HepG2 (cell line): Measurements from ENCODE around the gene GCH1. TPM values are rescaled to one million over a fixed set of nuclear protein-coding genes. Genes with fewer than 3 reads are reported as not detected.

Experiments
- HIVEP1 ChIP-seq: sonication (generic); formaldehyde crosslinking; IDR thresholded peaks from 2 replicates; pipeline ENCODE4 v1.4.0; 2020; ENCODE audit warnings: mild to moderate bottlenecking, missing genetic modification reagents
- NKX3-1 ChIP-seq: sonication (generic); formaldehyde crosslinking; IDR thresholded peaks from 2 replicates; pipeline ENCODE4 v1.5.0; 2020; ENCODE audit warnings: missing genetic modification reagents
- RFXAP ChIP-seq: sonication (generic); formaldehyde crosslinking; IDR thresholded peaks from 2 replicates; pipeline ENCODE4 v1.4.0; 2020; ENCODE audit warnings: missing genetic modification reagents, borderline replicate concordance
- TMF1 ChIP-seq: sonication (generic); formaldehyde crosslinking; IDR thresholded peaks from 2 replicates; pipeline ENCODE4 v1.8.1; 2022; ENCODE audit warnings: low read depth, missing genetic modification reagents
- ZNF441 ChIP-seq: sonication (generic); formaldehyde crosslinking; IDR thresholded peaks from 2 replicates; pipeline ENCODE4 v1.7.0; 2021; ENCODE audit warnings: missing genetic modification reagents, borderline replicate concordance
- ZNF792 ChIP-seq: IDR thresholded peaks from 2 replicates; pipeline ENCODE4 v1.6.1; 2016
- polyA plus RNA-seq, 8 experiments: library from polyadenylated mRNA; depleted of rRNA in 3 of 8; stranded (reverse) in 7 of 8; unstranded in 1 of 8; fragments of >200 nt; fragmentation: Illumina TruSeq in 4 of 8; extraction: Trizol in 4 of 8; gene quantifications; 2 replicates each; pipeline versions ENCODE4 v1.2.1 to v1.2.3, GENCODE V29; 2011 to 2016; ENCODE audit warnings: low read depth in 4 of 8, missing spikeins in 1 of 8, mixed read lengths in 1 of 8; ENCODE audit not compliant: insufficient read depth in 1 of 8
- total RNA-seq, 5 experiments: library from RNA; depleted of rRNA; stranded (reverse); fragments of >200 nt; fragmentation: Illumina TruSeq; extraction: Trizol; gene quantifications; 2 replicates each; pipeline ENCODE4 v1.2.3, GENCODE V29; 2016; ENCODE audit warnings: low read depth in 1 of 5
- TF ChIP-seq, protein P1 (sequence below): sonication (generic); formaldehyde crosslinking; IDR thresholded peaks from 2 replicates; pipeline ENCODE4 v1.4.0; 2020; ENCODE audit warnings: missing genetic modification reagents, borderline replicate concordance
- TF ChIP-seq, protein P2 (sequence below): sonication (generic); formaldehyde crosslinking; IDR thresholded peaks from 2 replicates; pipeline ENCODE4 v1.4.0; 2020; ENCODE audit warnings: missing genetic modification reagents, mild to moderate bottlenecking, borderline replicate concordance
- TF ChIP-seq, protein P3 (sequence below): IDR thresholded peaks from 2 replicates; pipeline ENCODE4 v1.6.1; 2012; ENCODE audit warnings: inconsistent platforms
- TF ChIP-seq, protein P4 (sequence below): sonication (generic); formaldehyde crosslinking; IDR thresholded peaks from 2 replicates; pipeline ENCODE4 v1.4.0; 2020; ENCODE audit warnings: missing genetic modification reagents, borderline replicate concordance
- TF ChIP-seq, protein P5 (sequence below): sonication (generic); formaldehyde crosslinking; IDR thresholded peaks from one replicate; pipeline ENCODE4 v1.5.1; 2020; ENCODE audit warnings: mild to moderate bottlenecking, missing genetic modification reagents; ENCODE audit errors: not compliant biosample characterization
- TF ChIP-seq, protein P6 (sequence below): sonication (generic); formaldehyde crosslinking; IDR thresholded peaks from 2 replicates; pipeline ENCODE4 v1.4.0; 2020; ENCODE audit warnings: missing genetic modification reagents

The GCH1 gene
- total and polyA plus RNA-seq, 2 of the 13 experiments (the other 11 are each of a cell fraction or from before 2014, with no cell fraction given), result 15.0 to 25.2 TPM

- TF ChIP-seq, protein P1, sequence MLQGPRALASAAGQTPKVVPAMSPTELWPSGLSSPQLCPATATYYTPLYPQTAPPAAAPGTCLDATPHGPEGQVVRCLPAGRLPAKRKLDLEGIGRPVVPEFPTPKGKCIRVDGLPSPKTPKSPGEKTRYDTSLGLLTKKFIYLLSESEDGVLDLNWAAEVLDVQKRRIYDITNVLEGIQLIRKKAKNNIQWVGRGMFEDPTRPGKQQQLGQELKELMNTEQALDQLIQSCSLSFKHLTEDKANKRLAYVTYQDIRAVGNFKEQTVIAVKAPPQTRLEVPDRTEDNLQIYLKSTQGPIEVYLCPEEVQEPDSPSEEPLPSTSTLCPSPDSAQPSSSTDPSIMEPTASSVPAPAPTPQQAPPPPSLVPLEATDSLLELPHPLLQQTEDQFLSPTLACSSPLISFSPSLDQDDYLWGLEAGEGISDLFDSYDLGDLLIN (CRISPR knock-in tag), result no peak
- TF ChIP-seq TMF1 (CRISPR knock-in tag) (peak; percentile 52; the same call in 1 of the 2 replicates), RFXAP (0 out of 2 replicates have a peak, but pooled peaks have one; percentile 54), ZNF792 (CRISPR knock-in tag) (no peak), ZNF441 (0 out of 2 replicates have a peak, but pooled peaks have one; percentile 7), NKX3-1 (CRISPR knock-in tag) (no peak), HIVEP1 (peak; percentile 45; the same call in 1 of the 2 replicates)
- TF ChIP-seq, protein P2, sequence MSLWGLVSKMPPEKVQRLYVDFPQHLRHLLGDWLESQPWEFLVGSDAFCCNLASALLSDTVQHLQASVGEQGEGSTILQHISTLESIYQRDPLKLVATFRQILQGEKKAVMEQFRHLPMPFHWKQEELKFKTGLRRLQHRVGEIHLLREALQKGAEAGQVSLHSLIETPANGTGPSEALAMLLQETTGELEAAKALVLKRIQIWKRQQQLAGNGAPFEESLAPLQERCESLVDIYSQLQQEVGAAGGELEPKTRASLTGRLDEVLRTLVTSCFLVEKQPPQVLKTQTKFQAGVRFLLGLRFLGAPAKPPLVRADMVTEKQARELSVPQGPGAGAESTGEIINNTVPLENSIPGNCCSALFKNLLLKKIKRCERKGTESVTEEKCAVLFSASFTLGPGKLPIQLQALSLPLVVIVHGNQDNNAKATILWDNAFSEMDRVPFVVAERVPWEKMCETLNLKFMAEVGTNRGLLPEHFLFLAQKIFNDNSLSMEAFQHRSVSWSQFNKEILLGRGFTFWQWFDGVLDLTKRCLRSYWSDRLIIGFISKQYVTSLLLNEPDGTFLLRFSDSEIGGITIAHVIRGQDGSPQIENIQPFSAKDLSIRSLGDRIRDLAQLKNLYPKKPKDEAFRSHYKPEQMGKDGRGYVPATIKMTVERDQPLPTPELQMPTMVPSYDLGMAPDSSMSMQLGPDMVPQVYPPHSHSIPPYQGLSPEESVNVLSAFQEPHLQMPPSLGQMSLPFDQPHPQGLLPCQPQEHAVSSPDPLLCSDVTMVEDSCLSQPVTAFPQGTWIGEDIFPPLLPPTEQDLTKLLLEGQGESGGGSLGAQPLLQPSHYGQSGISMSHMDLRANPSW (CRISPR knock-in tag), result peak; percentile 40; the same call in 1 of the 2 replicates
- TF ChIP-seq, protein P3, sequence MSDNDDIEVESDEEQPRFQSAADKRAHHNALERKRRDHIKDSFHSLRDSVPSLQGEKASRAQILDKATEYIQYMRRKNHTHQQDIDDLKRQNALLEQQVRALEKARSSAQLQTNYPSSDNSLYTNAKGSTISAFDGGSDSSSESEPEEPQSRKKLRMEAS, result peak; percentile 18
- TF ChIP-seq, protein P4, sequence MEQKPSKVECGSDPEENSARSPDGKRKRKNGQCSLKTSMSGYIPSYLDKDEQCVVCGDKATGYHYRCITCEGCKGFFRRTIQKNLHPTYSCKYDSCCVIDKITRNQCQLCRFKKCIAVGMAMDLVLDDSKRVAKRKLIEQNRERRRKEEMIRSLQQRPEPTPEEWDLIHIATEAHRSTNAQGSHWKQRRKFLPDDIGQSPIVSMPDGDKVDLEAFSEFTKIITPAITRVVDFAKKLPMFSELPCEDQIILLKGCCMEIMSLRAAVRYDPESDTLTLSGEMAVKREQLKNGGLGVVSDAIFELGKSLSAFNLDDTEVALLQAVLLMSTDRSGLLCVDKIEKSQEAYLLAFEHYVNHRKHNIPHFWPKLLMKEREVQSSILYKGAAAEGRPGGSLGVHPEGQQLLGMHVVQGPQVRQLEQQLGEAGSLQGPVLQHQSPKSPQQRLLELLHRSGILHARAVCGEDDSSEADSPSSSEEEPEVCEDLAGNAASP (CRISPR knock-in tag), result peak; percentile 11; the same call in 1 of the 2 replicates
- TF ChIP-seq, protein P5, sequence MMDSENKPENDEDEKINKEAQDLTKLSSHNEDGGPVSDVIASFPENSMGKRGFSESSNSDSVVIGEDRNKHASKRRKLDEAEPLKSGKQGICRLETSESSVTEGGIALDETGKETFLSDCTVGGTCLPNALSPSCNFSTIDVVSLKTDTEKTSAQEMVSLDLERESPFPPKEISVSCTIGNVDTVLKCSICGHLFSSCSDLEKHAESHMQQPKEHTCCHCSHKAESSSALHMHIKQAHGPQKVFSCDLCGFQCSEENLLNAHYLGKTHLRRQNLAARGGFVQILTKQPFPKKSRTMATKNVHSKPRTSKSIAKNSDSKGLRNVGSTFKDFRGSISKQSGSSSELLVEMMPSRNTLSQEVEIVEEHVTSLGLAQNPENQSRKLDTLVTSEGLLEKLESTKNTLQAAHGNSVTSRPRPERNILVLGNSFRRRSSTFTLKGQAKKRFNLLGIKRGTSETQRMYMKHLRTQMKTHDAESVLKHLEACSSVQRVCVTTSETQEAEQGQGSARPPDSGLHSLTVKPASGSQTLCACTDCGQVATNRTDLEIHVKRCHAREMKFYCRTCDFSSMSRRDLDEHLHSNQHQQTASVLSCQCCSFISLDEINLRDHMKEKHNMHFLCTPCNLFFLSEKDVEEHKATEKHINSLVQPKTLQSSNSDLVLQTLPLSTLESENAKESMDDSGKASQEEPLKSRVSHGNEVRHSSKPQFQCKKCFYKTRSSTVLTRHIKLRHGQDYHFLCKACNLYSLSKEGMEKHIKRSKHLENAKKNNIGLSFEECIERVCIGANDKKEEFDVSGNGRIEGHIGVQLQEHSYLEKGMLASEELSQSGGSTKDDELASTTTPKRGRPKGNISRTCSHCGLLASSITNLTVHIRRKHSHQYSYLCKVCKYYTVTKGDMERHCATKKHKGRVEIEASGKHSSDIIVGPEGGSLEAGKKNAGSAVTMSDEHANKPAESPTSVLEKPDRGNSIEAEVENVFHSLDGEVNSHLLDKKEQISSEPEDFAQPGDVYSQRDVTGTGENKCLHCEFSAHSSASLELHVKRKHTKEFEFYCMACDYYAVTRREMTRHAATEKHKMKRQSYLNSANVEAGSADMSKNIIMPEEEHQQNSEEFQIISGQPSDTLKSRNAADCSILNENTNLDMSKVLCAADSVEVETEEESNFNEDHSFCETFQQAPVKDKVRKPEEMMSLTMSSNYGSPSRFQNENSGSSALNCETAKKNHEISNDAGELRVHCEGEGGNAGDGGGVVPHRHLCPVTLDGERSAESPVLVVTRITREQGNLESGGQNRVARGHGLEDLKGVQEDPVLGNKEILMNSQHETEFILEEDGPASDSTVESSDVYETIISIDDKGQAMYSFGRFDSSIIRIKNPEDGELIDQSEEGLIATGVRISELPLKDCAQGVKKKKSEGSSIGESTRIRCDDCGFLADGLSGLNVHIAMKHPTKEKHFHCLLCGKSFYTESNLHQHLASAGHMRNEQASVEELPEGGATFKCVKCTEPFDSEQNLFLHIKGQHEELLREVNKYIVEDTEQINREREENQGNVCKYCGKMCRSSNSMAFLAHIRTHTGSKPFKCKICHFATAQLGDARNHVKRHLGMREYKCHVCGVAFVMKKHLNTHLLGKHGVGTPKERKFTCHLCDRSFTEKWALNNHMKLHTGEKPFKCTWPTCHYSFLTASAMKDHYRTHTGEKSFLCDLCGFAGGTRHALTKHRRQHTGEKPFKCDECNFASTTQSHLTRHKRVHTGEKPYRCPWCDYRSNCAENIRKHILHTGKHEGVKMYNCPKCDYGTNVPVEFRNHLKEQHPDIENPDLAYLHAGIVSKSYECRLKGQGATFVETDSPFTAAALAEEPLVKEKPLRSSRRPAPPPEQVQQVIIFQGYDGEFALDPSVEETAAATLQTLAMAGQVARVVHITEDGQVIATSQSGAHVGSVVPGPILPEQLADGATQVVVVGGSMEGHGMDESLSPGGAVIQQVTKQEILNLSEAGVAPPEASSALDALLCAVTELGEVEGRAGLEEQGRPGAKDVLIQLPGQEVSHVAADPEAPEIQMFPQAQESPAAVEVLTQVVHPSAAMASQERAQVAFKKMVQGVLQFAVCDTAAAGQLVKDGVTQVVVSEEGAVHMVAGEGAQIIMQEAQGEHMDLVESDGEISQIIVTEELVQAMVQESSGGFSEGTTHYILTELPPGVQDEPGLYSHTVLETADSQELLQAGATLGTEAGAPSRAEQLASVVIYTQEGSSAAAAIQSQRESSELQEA, result no peak
- TF ChIP-seq, protein P6, sequence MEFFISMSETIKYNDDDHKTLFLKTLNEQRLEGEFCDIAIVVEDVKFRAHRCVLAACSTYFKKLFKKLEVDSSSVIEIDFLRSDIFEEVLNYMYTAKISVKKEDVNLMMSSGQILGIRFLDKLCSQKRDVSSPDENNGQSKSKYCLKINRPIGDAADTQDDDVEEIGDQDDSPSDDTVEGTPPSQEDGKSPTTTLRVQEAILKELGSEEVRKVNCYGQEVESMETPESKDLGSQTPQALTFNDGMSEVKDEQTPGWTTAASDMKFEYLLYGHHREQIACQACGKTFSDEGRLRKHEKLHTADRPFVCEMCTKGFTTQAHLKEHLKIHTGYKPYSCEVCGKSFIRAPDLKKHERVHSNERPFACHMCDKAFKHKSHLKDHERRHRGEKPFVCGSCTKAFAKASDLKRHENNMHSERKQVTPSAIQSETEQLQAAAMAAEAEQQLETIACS (CRISPR knock-in tag), result no peak; the same call in 1 of the 2 replicates
These were observed at the start of gene GCH1 (continued) for GRCh38 chr14:54902521-54903420.
